Brain pericyte (primary cell): ENCODE results near the gene CEP57.
A peak's percentile ranks its signal among the peaks of the same experiment; 100 is the strongest.
"Not testable (repeated sequence)": the region's sequence is repeated elsewhere in the genome, so short reads cannot be mapped to it uniquely, and the experiment has no call there.

ENCODE experiments used
- DNase-seq: peaks from one replicate; pipeline ENCODE4 v3.0.0-alpha.2; 2012; ENCODE audit warnings: low read depth, low spot score

CEP57 gene

GRCh38 chr11:95796501-95796900 lies 6.2 kb downstream of the CEP57 start:
- no peak for DNase-seq

- DNase-seq, result no peak
Measured at GRCh38 chr11:95799546-95799945, 9.2 kb downstream of the CEP57 start.

GRCh38 chr11:95800438-95800837 lies 10.1 kb downstream of the CEP57 start:
- no peak for DNase-seq

- no peak for DNase-seq
Measured at GRCh38 chr11:95802806-95803205, 12.5 kb downstream of the CEP57 start.

- no peak for DNase-seq
Measured at GRCh38 chr11:95803973-95804372, 13.7 kb downstream of the CEP57 start.

GRCh38 chr11:95805869-95806268 lies 15.6 kb downstream of the CEP57 start:
- DNase-seq, result no peak

- DNase-seq, result not testable (repeated sequence)
Measured at GRCh38 chr11:95806464-95806863, 16.2 kb downstream of the CEP57 start.

GRCh38 chr11:95811052-95811451 lies 20.8 kb downstream of the CEP57 start:
- not testable (repeated sequence) for DNase-seq

GRCh38 chr11:95816037-95816436 lies 25.7 kb downstream of the CEP57 start:
- no peak for DNase-seq

GRCh38 chr11:95821640-95822039 lies 31.3 kb downstream of the CEP57 start:
- no peak for DNase-seq

- DNase-seq, result no peak
Measured at GRCh38 chr11:95827696-95828095, 37.4 kb downstream of the CEP57 start.

GRCh38 chr11:95829580-95830259 lies 39.4 kb downstream of the CEP57 start:
- no peak for DNase-seq

GRCh38 chr11:95831198-95831883 lies 41.0 kb downstream of the CEP57 start:
- DNase-seq, result no peak

- no peak for DNase-seq
Measured at GRCh38 chr11:95832763-95833162, 42.5 kb downstream of the CEP57 start.

GRCh38 chr11:95833378-95833777 lies 43.1 kb downstream of the CEP57 start:
- DNase-seq, result no peak

GRCh38 chr11:95835351-95835750 lies 45.1 kb downstream of the CEP57 start:
- no peak for DNase-seq

GRCh38 chr11:95835768-95836488 lies 45.6 kb downstream of the CEP57 start:
- DNase-seq, result peak; percentile 57

- DNase-seq, result no peak
Measured at GRCh38 chr11:95845167-95845566, 54.9 kb downstream of the CEP57 start.

GRCh38 chr11:95849087-95849825 lies 59.0 kb downstream of the CEP57 start:
- DNase-seq, result peak; percentile 45

- DNase-seq, result no peak
Measured at GRCh38 chr11:95850137-95850536, 59.8 kb downstream of the CEP57 start.

- no peak for DNase-seq
Measured at GRCh38 chr11:95853138-95853537, 62.8 kb downstream of the CEP57 start.

GRCh38 chr11:95853862-95854261 lies 63.6 kb downstream of the CEP57 start:
- no peak for DNase-seq
